Muscle layer of duodenum (tissue), 2 donors: ENCODE measurements around the gene PDE11A.

Experiments used
- H3K27ac ChIP-seq: one replicate; pipeline ENCODE4 v1.7.0; 2013; ENCODE audit warnings: mild to moderate bottlenecking, low read length
- H3K27me3 ChIP-seq: one replicate; pipeline ENCODE4 v1.7.0; 2013; ENCODE audit warnings: low read depth, mild to moderate bottlenecking, control low read depth, low read length
- H3K36me3 ChIP-seq, 2 donors: one replicate each; pipeline ENCODE4 v1.7.0; 2013; ENCODE audit warnings: low read length in 2 of 2, control low read depth in 1 of 2, mild to moderate bottlenecking in 1 of 2; ENCODE audit not compliant: insufficient read depth in 2 of 2, control insufficient read depth in 1 of 2
- H3K4me1 ChIP-seq, 2 donors: one replicate each; pipeline ENCODE4 v1.7.0; 2013; ENCODE audit warnings: low read length in 2 of 2, mild to moderate bottlenecking in 2 of 2, control low read depth in 1 of 2, moderate library complexity in 1 of 2; ENCODE audit not compliant: insufficient read depth in 2 of 2, control insufficient read depth in 1 of 2
- H3K4me3 ChIP-seq, 2 donors: one replicate each; pipeline ENCODE4 v1.7.0; 2013; ENCODE audit warnings: low read length in 2 of 2, low read depth in 1 of 2, mild to moderate bottlenecking in 1 of 2
- H3K9me3 ChIP-seq, 2 donors: one replicate each; pipeline ENCODE4 v1.7.0; 2013; ENCODE audit warnings: low read length in 2 of 2, control low read depth in 1 of 2, mild to moderate bottlenecking in 1 of 2; ENCODE audit not compliant: control insufficient read depth in 1 of 2
- donor health status: healthy.

PDE11A gene

GRCh38 chr2:177698281-177698680 is 374.3 kb downstream of the PDE11A start:
- no peaks in the 10 kb centered on the region for H3K4me1 ChIP-seq
- H3K4me3 ChIP-seq: no peak overlapping the region
- no peaks in the 10 kb centered on the region for H3K36me3 ChIP-seq
- no peaks in the 10 kb centered on the region for H3K27me3 ChIP-seq
- no peaks in the 10 kb centered on the region for H3K9me3 ChIP-seq
- H3K27ac ChIP-seq: no peak overlapping the region

- no peak overlapping the region for H3K4me3 ChIP-seq
- H3K27me3 ChIP-seq: no peaks in the 10 kb centered on the region
- H3K9me3 ChIP-seq: no peaks in the 10 kb centered on the region
- no peaks in the 10 kb centered on the region for H3K4me1 ChIP-seq
- no peak overlapping the region for H3K27ac ChIP-seq
- H3K36me3 ChIP-seq: no peaks in the 10 kb centered on the region
Measured at GRCh38 chr2:177694348-177694747, 378.2 kb downstream of the PDE11A start.

- no peaks in the 10 kb centered on the region for H3K9me3 ChIP-seq
- no peaks in the 10 kb centered on the region for H3K36me3 ChIP-seq
- no peaks in the 10 kb centered on the region for H3K27me3 ChIP-seq
- H3K27ac ChIP-seq: no peak overlapping the region
- no peaks in the 10 kb centered on the region for H3K4me1 ChIP-seq
- H3K4me3 ChIP-seq: no peak overlapping the region
Measured at GRCh38 chr2:177693658-177694339, 378.8 kb downstream of the PDE11A start.

- Histone ChIP-seq H3K27ac (no peak overlapping the region), H3K27me3 (no peaks in the 10 kb centered on the region), H3K36me3 (no peaks in the 10 kb centered on the region), H3K4me1 (no peaks in the 10 kb centered on the region), H3K9me3 (no peaks in the 10 kb centered on the region), H3K4me3 (no peak overlapping the region)
Measured at GRCh38 chr2:177692783-177693269, 379.8 kb downstream of the PDE11A start.

GRCh38 chr2:177692042-177692782 is 380.4 kb downstream of the PDE11A start:
- H3K4me1 ChIP-seq: no peaks in the 10 kb centered on the region
- no peak overlapping the region for H3K4me3 ChIP-seq
- H3K27me3 ChIP-seq: no peaks in the 10 kb centered on the region
- H3K36me3 ChIP-seq: no peaks in the 10 kb centered on the region
- no peak overlapping the region for H3K27ac ChIP-seq
- H3K9me3 ChIP-seq: no peaks in the 10 kb centered on the region

GRCh38 chr2:177691177-177691576 is 381.4 kb downstream of the PDE11A start:
- no peak overlapping the region for H3K27ac ChIP-seq
- H3K4me3 ChIP-seq: no peak overlapping the region
- no peaks in the 10 kb centered on the region for H3K4me1 ChIP-seq
- H3K36me3 ChIP-seq: no peaks in the 10 kb centered on the region
- H3K9me3 ChIP-seq: no peaks in the 10 kb centered on the region
- no peaks in the 10 kb centered on the region for H3K27me3 ChIP-seq

- no peak overlapping the region for H3K27ac ChIP-seq
- H3K36me3 ChIP-seq: no peaks in the 10 kb centered on the region
- no peak overlapping the region for H3K4me3 ChIP-seq
- no peaks in the 10 kb centered on the region for H3K4me1 ChIP-seq
- no peaks in the 10 kb centered on the region for H3K9me3 ChIP-seq
- H3K27me3 ChIP-seq: no peaks in the 10 kb centered on the region
Measured at GRCh38 chr2:177689623-177690022, 383.0 kb downstream of the PDE11A start.

- Histone ChIP-seq H3K27ac (no peak overlapping the region), H3K9me3 (no peaks in the 10 kb centered on the region), H3K4me1 (no peaks in the 10 kb centered on the region), H3K27me3 (no peaks in the 10 kb centered on the region), H3K4me3 (no peak overlapping the region), H3K36me3 (no peaks in the 10 kb centered on the region)
Measured at GRCh38 chr2:177688844-177689243, 383.7 kb downstream of the PDE11A start.

GRCh38 chr2:177683661-177684069 is 388.9 kb downstream of the PDE11A start:
- no peaks in the 10 kb centered on the region for H3K27me3 ChIP-seq
- no peaks in the 10 kb centered on the region for H3K36me3 ChIP-seq
- no peak overlapping the region for H3K4me3 ChIP-seq
- H3K4me1 ChIP-seq: no peaks in the 10 kb centered on the region
- no peak overlapping the region for H3K27ac ChIP-seq
- no peaks in the 10 kb centered on the region for H3K9me3 ChIP-seq

GRCh38 chr2:177682836-177683660 is 389.5 kb downstream of the PDE11A start:
- Histone ChIP-seq H3K4me1 (no peaks in the 10 kb centered on the region), H3K9me3 (no peaks in the 10 kb centered on the region), H3K4me3 (no peak overlapping the region), H3K36me3 (no peaks in the 10 kb centered on the region), H3K27me3 (no peaks in the 10 kb centered on the region), H3K27ac (no peak overlapping the region)

GRCh38 chr2:177682006-177682405 is 390.6 kb downstream of the PDE11A start:
- Histone ChIP-seq H3K27me3 (no peaks in the 10 kb centered on the region), H3K4me1 (no peaks in the 10 kb centered on the region), H3K36me3 (no peaks in the 10 kb centered on the region), H3K4me3 (no peak overlapping the region), H3K27ac (no peak overlapping the region), H3K9me3 (no peaks in the 10 kb centered on the region)
